Measurements from ENCODE around the gene WDR91.

DNA sequence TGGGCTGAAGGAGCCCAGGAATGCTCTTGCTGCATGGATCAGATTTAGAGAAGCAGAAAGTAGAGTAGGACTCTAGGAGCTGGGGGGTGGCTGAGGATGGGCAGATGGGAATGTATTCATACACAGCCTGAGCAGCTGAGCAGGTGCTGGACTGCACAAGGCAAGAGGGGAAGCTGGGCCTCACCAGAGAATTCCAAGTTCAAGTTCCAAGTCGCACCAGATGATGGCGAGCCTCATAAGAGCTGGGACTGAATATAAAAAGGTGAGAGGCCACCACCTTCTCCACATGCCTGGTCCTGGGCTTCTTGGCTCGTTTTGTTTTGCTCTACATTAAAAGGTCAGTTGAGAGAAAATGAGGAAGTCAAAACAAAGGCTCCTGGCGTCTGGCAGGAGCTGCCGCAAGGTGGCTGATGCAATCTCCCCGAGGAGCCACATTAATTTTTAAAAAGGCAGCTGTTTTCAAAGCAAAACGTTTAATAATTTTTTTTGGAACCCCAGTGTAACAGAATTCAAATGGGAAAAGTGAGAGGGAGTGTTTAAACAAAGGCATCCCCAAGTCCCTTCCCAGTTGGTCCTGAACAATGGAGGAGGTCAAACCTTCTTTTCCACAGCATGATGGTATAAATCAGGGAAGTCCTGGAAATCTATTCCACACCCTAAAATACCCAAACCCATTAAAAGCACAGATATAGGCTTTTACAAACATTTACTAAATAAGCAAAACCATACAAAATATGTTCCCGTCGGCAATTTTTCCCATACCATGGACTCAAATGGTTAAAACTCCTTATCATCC lies 50.3 kb downstream of the WDR91 start:
- TF ChIP-seq CTCF (conservative IDR thresholded peaks at IDR 0.05; ENCODE audit: low read depth, low read length) (no peak), EZH2 (IDR thresholded peaks at IDR 0.05; ENCODE audit: borderline replicate concordance, low read depth, low read length, poor library complexity, severe bottlenecking) (no peak)

All from A673 (cell line).